HG03108 (cell line): ENCODE measurements around the gene PLEKHG7.
"Not testable (repeated sequence)": the region's sequence is repeated elsewhere in the genome, so short reads cannot be mapped to it uniquely, and the experiment has no call there.

ENCODE experiments used
- ATAC-seq: cut with Tn5 transposase; IDR thresholded peaks from one replicate; pipeline ENCODE4 v1.9.1; 2021; ENCODE audit warnings: moderate library complexity; ENCODE audit not compliant: unreplicated experiment

The PLEKHG7 gene

GRCh38 chr12:92745856-92746550 is 43.2 kb downstream of the PLEKHG7 start:
- ATAC-seq = no peak

- no peak for ATAC-seq
Observed at GRCh38 chr12:92747151-92747550, 44.4 kb downstream of the PLEKHG7 start.

- ATAC-seq = not testable (repeated sequence)
Observed at GRCh38 chr12:92749691-92750090, 46.9 kb downstream of the PLEKHG7 start.

GRCh38 chr12:92753976-92754885 is 51.4 kb downstream of the PLEKHG7 start:
- ATAC-seq = no peak

GRCh38 chr12:92756898-92757596 is 54.3 kb downstream of the PLEKHG7 start:
- no peak for ATAC-seq

GRCh38 chr12:92757597-92758121 is 54.9 kb downstream of the PLEKHG7 start:
- ATAC-seq = no peak

- no peak for ATAC-seq
Observed at GRCh38 chr12:92759634-92760268, 57.0 kb downstream of the PLEKHG7 start.

GRCh38 chr12:92762773-92763172 is 60.0 kb downstream of the PLEKHG7 start:
- no peak for ATAC-seq

GRCh38 chr12:92764831-92765230 is 62.0 kb downstream of the PLEKHG7 start:
- no peak for ATAC-seq

- no peak for ATAC-seq
Observed at GRCh38 chr12:92765871-92766270, 63.1 kb downstream of the PLEKHG7 start.

- ATAC-seq = peak; percentile 88
Observed at GRCh38 chr12:92769124-92769901, 66.5 kb downstream of the PLEKHG7 start.

GRCh38 chr12:92771001-92771400 is 68.2 kb downstream of the PLEKHG7 start:
- no peak for ATAC-seq

- ATAC-seq = no peak
Observed at GRCh38 chr12:92775416-92775815, 72.6 kb downstream of the PLEKHG7 start.

- no peak for ATAC-seq
Observed at GRCh38 chr12:92778525-92778924, 75.7 kb downstream of the PLEKHG7 start.

- no peak for ATAC-seq
Observed at GRCh38 chr12:92779902-92780301, 77.1 kb downstream of the PLEKHG7 start.

GRCh38 chr12:92784356-92784755 is 81.6 kb downstream of the PLEKHG7 start:
- ATAC-seq = no peak

- peak; percentile 96 for ATAC-seq
Observed at GRCh38 chr12:92784797-92785562, 82.2 kb downstream of the PLEKHG7 start.

- ATAC-seq = no peak
Observed at GRCh38 chr12:92785563-92785950, 82.8 kb downstream of the PLEKHG7 start.

- no peak for ATAC-seq
Observed at GRCh38 chr12:92786045-92786444, 83.3 kb downstream of the PLEKHG7 start.
